Measurements from ENCODE around the gene ZBTB37. TPM values are rescaled to one million over a fixed set of nuclear protein-coding genes. Genes with fewer than 3 reads are reported as not detected.
"Not testable (repeated sequence)": the region's sequence is repeated elsewhere in the genome, so short reads cannot be mapped to it uniquely, and the experiment has no call there.

ZBTB37 gene
- 2.2 and 4.4 TPM in 2 replicates for total RNA-seq

- DNase-seq (ENCODE audit: low read depth in 2 of 2), result peak in 1 of 2 donors; percentile 84
These were observed at the start of gene ZBTB37 for GRCh38 chr1:173868266-173869020. ZBTB37 (plus strand) TSS chr1:173868380; CDS start chr1:173870226, 1,846 bp downstream.

GRCh38 chr1:173818459-173818858 lies 49.7 kb upstream of the ZBTB37 start:
- no peak for DNase-seq (ENCODE audit: low read depth in 2 of 2)

- no peak for DNase-seq (ENCODE audit: low read depth in 2 of 2)
These were observed 46.5 kb upstream of the ZBTB37 start for GRCh38 chr1:173821680-173822079.

GRCh38 chr1:173823781-173824314 lies 44.3 kb upstream of the ZBTB37 start:
- no peak for DNase-seq (ENCODE audit: low read depth in 2 of 2)

- peak; percentile 99 for DNase-seq (ENCODE audit: low read depth in 2 of 2)
These were observed 43.7 kb upstream of the ZBTB37 start, which contains the start of the genes CENPL and DARS2 for GRCh38 chr1:173824315-173825081. CENPL (minus strand) TSS chr1:173824883; CDS start chr1:173811299, 13,584 bp downstream. DARS2 (plus strand) TSS chr1:173824673; CDS start chr1:173825230, 557 bp downstream.

GRCh38 chr1:173827611-173828010 lies 40.6 kb upstream of the ZBTB37 start:
- no peak for DNase-seq (ENCODE audit: low read depth in 2 of 2)

- DNase-seq (ENCODE audit: low read depth in 2 of 2), result no peak
These were observed 35.4 kb upstream of the ZBTB37 start for GRCh38 chr1:173832748-173833147.

- no peak for DNase-seq (ENCODE audit: low read depth in 2 of 2)
These were observed 16.1 kb upstream of the ZBTB37 start for GRCh38 chr1:173852105-173852504.

- peak in 1 of 2 donors; percentile 95 for DNase-seq (ENCODE audit: low read depth in 2 of 2)
These were observed 15.1 kb upstream of the ZBTB37 start for GRCh38 chr1:173853074-173853473.

GRCh38 chr1:173856014-173856413 lies 12.2 kb upstream of the ZBTB37 start:
- no peak for DNase-seq (ENCODE audit: low read depth in 2 of 2)

- DNase-seq (ENCODE audit: low read depth in 2 of 2), result peak; percentile 65 to 68
These were observed 11.3 kb upstream of the ZBTB37 start for GRCh38 chr1:173856903-173857302.

GRCh38 chr1:173857363-173857917 lies 10.7 kb upstream of the ZBTB37 start:
- DNase-seq (ENCODE audit: low read depth in 2 of 2), result no peak

GRCh38 chr1:173859547-173859946 lies 8.6 kb upstream of the ZBTB37 start:
- DNase-seq (ENCODE audit: low read depth in 2 of 2), result not testable (repeated sequence)

- no peak for DNase-seq (ENCODE audit: low read depth in 2 of 2)
These were observed 8.1 kb upstream of the ZBTB37 start for GRCh38 chr1:173860065-173860464.

GRCh38 chr1:173861731-173862145 lies 6.4 kb upstream of the ZBTB37 start:
- no peak for DNase-seq (ENCODE audit: low read depth in 2 of 2)

GRCh38 chr1:173862146-173862768 lies 5.9 kb upstream of the ZBTB37 start:
- DNase-seq (ENCODE audit: low read depth in 2 of 2), result not testable (repeated sequence)

- no peak for DNase-seq (ENCODE audit: low read depth in 2 of 2)
These were observed 5.4 kb upstream of the ZBTB37 start for GRCh38 chr1:173862769-173863223.

GRCh38 chr1:173863224-173864161 lies 4.7 kb upstream of the ZBTB37 start:
- no peak for DNase-seq (ENCODE audit: low read depth in 2 of 2)

GRCh38 chr1:173864179-173864867 lies 3.9 kb upstream of the ZBTB37 start:
- DNase-seq (ENCODE audit: low read depth in 2 of 2), result no peak
